Hepatocyte (in vitro differentiated cells): ENCODE data around the gene VAMP1. TPM values are rescaled to one million over a fixed set of nuclear protein-coding genes. Genes with fewer than 3 reads are reported as not detected.
A peak's percentile ranks its signal among the peaks of the same experiment; 100 is the strongest.

Experiments used
- DNase-seq: peaks from one replicate; pipeline ENCODE4 v3.0.0-alpha.2; 2016; ENCODE audit warnings: low spot score
- H2AFZ ChIP-seq: fragments of 200-600 bp; sonication (generic); 2 replicates; pipeline ENCODE4 v1.6.0; 2016; ENCODE audit warnings: antibody characterized with exemption, mild to moderate bottlenecking
- H3K27ac ChIP-seq: fragments of 200-600 bp; sonication (generic); 2 replicates; pipeline ENCODE4 v1.5.1; 2016; ENCODE audit warnings: mild to moderate bottlenecking
- H3K27me3 ChIP-seq: fragments of 200-600 bp; sonication (generic); 2 replicates; pipeline ENCODE4 v1.6.1; 2016
- H3K36me3 ChIP-seq: fragments of 200-600 bp; sonication (generic); replicated peaks from 2 replicates; pipeline ENCODE4 v1.5.1; 2016; ENCODE audit warnings: low read depth; ENCODE audit not compliant: insufficient read depth
- H3K4me1 ChIP-seq: fragments of 200-600 bp; sonication (generic); 2 replicates; pipeline ENCODE4 v1.5.1; 2016; ENCODE audit warnings: mild to moderate bottlenecking, moderate library complexity; ENCODE audit not compliant: insufficient read depth
- H3K4me2 ChIP-seq: fragments of 200-600 bp; sonication (generic); 2 replicates; pipeline ENCODE4 v1.6.0; 2016
- H3K4me3 ChIP-seq: fragments of 200-600 bp; sonication (generic); 2 replicates; pipeline ENCODE4 v1.5.1; 2016; ENCODE audit warnings: mild to moderate bottlenecking
- H3K79me2 ChIP-seq: fragments of 200-600 bp; sonication (generic); 2 replicates; pipeline ENCODE4 v1.6.0; 2017; ENCODE audit warnings: mild to moderate bottlenecking
- H3K9me2 ChIP-seq: fragments of 200-600 bp; sonication (generic); replicated peaks from 2 replicates; pipeline ENCODE4 v1.6.0; 2017; ENCODE audit warnings: mild to moderate bottlenecking; ENCODE audit not compliant: insufficient read depth
- H3K9me3 ChIP-seq: fragments of 200-600 bp; sonication (generic); 2 replicates; pipeline ENCODE4 v1.5.1; 2016; ENCODE audit warnings: low read depth, mild to moderate bottlenecking
- H4K20me1 ChIP-seq: fragments of 200-600 bp; sonication (generic); 2 replicates; pipeline ENCODE4 v1.6.0; 2016; ENCODE audit warnings: mild to moderate bottlenecking; ENCODE audit not compliant: insufficient read depth, poor library complexity, severe bottlenecking
- EZH2 ChIP-seq: fragments of 200-600 bp; sonication (generic); IDR thresholded peaks from 2 replicates; pipeline ENCODE4 v1.6.1; 2016; ENCODE audit warnings: antibody characterized with exemption, mild to moderate bottlenecking, borderline replicate concordance
- EZH2phosphoT487 ChIP-seq: fragments of 200-600 bp; sonication (generic); IDR thresholded peaks from one replicate; pipeline ENCODE4 v1.6.1; 2018; ENCODE audit warnings: antibody characterized with exemption, mild to moderate bottlenecking, low read depth, moderate library complexity; ENCODE audit not compliant: unreplicated experiment, severe bottlenecking
- WGBS: methylation state at CpG from one replicate; pipeline ENCODE4 v1.1.6; 2016; ENCODE audit warnings: low lambda C conversion rate; ENCODE audit errors: missing lambda C conversion rate; 5-methylcytosine and 5-hydroxymethylcytosine counted together
- polyA plus RNA-seq: library from polyadenylated mRNA; unstranded; fragments of >200 nt; fragmentation: Nextera tagmentation; extraction: Ambion mirVana; gene quantifications from 2 replicates; pipeline ENCODE4 v1.2.1, GENCODE V29; 2016
- total RNA-seq: library from RNA; depleted of rRNA; stranded (reverse); fragments of >200 nt; gene quantifications from 2 replicates; pipeline ENCODE4 v1.2.3, GENCODE V29; 2014
- TF ChIP-seq, protein P1 (sequence below): fragments of 200-600 bp; sonication (generic); IDR thresholded peaks from 2 replicates; pipeline ENCODE4 v1.5.1; 2016; ENCODE audit warnings: antibody characterized with exemption, mild to moderate bottlenecking; ENCODE audit not compliant: poor library complexity

VAMP1 gene
- total and polyA plus RNA-seq, 2 experiments from 2014 or later, result 5.0 to 5.9 TPM

DNA sequence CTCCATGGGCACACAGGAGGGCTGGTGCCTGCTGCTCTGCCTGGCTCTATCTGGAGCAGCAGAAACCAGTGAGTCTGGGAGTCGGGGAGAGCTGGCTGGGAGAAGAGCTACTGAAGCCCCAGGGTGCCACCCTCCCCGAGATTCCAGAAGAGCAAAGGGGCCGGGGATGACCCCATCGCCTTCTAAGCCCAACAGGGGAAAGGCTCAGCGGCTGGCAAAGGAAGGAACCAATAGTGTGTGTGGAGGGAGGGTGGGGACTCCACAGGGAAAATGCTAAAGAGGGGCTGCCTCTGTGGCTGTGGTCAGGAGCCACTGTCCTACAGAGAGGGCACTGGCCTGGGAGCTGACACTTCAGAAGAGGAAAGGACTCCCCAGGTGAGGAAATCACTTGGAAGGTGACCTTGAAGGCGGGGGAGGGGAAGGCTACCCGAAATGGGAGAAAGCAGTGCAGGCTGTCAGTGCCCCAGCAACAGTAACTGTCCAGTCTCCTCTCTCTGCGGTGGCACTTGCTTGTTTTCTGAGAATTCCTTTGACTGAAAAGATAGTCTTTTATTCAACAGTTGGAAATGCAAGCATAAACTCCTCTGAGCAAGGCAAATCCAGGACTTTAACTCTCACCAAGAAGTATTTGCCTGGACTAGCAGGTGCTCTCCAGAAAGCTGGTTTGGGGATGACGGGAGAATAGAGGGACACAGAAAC, 18.1 kb downstream of the VAMP1 start:
- peak overlapping the region; percentile 92 for H2AFZ ChIP-seq
- no peaks in the 10 kb centered on the region for H3K9me3 ChIP-seq
- peaks cover 25% of the 10 kb centered on the region for H3K4me1 ChIP-seq
- H3K27ac ChIP-seq, result peak overlapping the region; percentile 97
- H3K4me3 ChIP-seq, result peak overlapping the region; percentile 0
- no peaks in the 10 kb centered on the region for H3K27me3 ChIP-seq
- TF ChIP-seq EZH2phosphoT487, result no peak
- TF ChIP-seq, protein P1, sequence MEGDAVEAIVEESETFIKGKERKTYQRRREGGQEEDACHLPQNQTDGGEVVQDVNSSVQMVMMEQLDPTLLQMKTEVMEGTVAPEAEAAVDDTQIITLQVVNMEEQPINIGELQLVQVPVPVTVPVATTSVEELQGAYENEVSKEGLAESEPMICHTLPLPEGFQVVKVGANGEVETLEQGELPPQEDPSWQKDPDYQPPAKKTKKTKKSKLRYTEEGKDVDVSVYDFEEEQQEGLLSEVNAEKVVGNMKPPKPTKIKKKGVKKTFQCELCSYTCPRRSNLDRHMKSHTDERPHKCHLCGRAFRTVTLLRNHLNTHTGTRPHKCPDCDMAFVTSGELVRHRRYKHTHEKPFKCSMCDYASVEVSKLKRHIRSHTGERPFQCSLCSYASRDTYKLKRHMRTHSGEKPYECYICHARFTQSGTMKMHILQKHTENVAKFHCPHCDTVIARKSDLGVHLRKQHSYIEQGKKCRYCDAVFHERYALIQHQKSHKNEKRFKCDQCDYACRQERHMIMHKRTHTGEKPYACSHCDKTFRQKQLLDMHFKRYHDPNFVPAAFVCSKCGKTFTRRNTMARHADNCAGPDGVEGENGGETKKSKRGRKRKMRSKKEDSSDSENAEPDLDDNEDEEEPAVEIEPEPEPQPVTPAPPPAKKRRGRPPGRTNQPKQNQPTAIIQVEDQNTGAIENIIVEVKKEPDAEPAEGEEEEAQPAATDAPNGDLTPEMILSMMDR, result no peak
- peaks cover 9% of the 10 kb centered on the region for H3K79me2 ChIP-seq
- H3K9me2 ChIP-seq, result no peaks in the 10 kb centered on the region
- peak overlapping the region; percentile 84 for H3K4me2 ChIP-seq
- H3K36me3 ChIP-seq, result no peaks in the 10 kb centered on the region
- WGBS, result 59% methylated on average over 9 of the region's 9 CpGs
- peak; percentile 35 for DNase-seq
- H4K20me1 ChIP-seq, result no peaks in the 10 kb centered on the region

DNA sequence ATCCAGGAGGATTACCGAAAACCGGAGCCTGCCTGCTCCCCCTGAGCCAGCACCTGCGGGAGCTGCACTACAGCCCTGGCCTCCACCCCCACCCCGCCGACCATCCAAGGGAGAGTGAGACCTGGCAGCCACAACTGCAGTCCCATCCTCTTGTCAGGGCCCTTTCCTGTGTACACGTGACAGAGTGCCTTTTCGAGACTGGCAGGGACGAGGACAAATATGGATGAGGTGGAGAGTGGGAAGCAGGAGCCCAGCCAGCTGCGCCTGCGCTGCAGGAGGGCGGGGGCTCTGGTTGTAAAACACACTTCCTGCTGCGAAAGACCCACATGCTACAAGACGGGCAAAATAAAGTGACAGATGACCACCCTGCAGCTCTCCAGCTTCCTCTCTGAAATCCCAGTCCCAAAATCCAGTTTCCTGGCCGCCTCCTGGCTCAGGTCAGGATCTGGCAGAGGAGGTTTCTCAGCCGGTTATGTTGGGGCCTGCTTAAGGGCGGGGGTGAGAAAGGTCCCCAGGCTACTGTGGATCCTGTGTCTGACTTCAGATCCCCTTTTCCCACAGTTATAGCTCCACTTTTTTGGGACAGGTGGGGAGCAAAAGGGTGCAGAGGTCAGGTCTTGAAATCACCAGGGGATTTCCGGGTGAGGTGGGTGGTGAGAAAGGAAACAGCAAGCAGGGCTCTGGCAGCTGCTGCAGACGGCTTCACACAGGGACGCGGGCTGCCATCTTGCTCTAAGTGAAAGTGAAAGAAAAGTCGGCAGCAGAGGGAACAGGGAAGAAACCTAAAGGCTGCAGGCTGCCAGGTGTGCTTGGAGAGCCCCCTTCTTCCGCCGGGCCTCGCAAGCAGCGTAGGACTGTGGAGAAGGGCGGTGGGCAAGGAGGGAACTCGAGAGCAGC, 18.9 kb downstream of the VAMP1 start, which contains the start of gene TAPBPL:
TSS of gene TAPBPL (plus strand) at position 695 of the 897 bp plus-strand sequence. CDS start 207 bp downstream, outside the sequence.
- peak; percentile 89 for DNase-seq
- Histone ChIP-seq H3K36me3 (no peaks in the 10 kb centered on the region), H2AFZ (peak within 1 kb of the TSS; percentile 92), H3K9me3 (no peaks in the 10 kb centered on the region), H3K4me2 (peak within 1 kb of the TSS; percentile 84), H3K9me2 (no peaks in the 10 kb centered on the region), H3K27me3 (no peaks in the 10 kb centered on the region), H3K27ac (peak within 1 kb of the TSS; percentile 97), H4K20me1 (no peaks in the 10 kb centered on the region), H3K4me1 (peaks cover 25% of the 10 kb centered on the region), H3K4me3 (peak within 1 kb of the TSS; percentile 0), H3K79me2 (peaks cover 9% of the 10 kb centered on the region)
- TF ChIP-seq, protein P1, result no peak
- TF ChIP-seq EZH2 (no peak), EZH2phosphoT487 (no peak)
- WGBS, result 28% methylated on average over 26 of the region's 27 CpGs

DNA sequence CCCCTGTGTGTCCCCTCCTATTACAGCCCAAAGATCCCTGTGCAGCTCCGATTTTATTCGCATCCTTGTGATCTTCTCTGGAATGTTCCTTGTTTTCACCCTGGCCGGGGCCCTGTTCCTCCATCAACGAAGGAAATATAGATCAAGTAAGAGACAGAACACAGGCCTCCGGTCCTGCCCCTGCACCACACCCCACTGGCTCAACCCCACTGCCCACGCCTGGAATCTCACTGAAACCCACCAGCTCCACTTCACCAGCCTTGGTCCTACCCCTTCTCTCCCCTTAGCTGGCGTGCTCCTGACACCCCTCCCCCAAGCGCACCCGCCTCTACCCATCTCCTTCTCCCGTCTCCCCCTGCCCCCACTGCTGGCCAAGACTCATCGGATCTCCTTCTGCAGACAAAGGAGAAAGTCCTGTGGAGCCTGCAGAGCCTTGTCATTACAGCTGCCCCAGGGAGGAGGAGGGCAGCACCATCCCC, 19.6 kb downstream of the VAMP1 start:
- H3K9me2 ChIP-seq, result no peaks in the 10 kb centered on the region
- peak overlapping the region; percentile 97 for H3K27ac ChIP-seq
- peak overlapping the region; percentile 92 for H2AFZ ChIP-seq
- no peaks in the 10 kb centered on the region for H3K36me3 ChIP-seq
- H3K79me2 ChIP-seq, result peaks cover 9% of the 10 kb centered on the region
- no peaks in the 10 kb centered on the region for H3K27me3 ChIP-seq
- H3K9me3 ChIP-seq, result no peaks in the 10 kb centered on the region
- TF ChIP-seq EZH2 (no peak), EZH2phosphoT487 (no peak)
- TF ChIP-seq, protein P1, result no peak
- peak overlapping the region; percentile 84 for H3K4me2 ChIP-seq
- peak; percentile 52 for DNase-seq
- peak overlapping the region; percentile 0 for H3K4me3 ChIP-seq
- WGBS, result 38% methylated on average over 10 of the region's 11 CpGs
- peaks cover 25% of the 10 kb centered on the region for H3K4me1 ChIP-seq
- H4K20me1 ChIP-seq, result no peaks in the 10 kb centered on the region
